Nephron progenitor cell (in vitro differentiated cells): ENCODE data around the gene ADORA3.
A peak's percentile ranks its signal among the peaks of the same experiment; 100 is the strongest.

Experiments used
- DNase-seq: peaks from one replicate; pipeline ENCODE4 v3.0.0; 2021
- H3K27ac Mint-ChIP-seq: 2 replicates; pipeline ENCODE4 v1.8.0; 2021; ENCODE audit warnings: mild to moderate bottlenecking, moderate library complexity, mixed read lengths
- H3K27me3 Mint-ChIP-seq: 2 replicates; pipeline ENCODE4 v1.8.0; 2021; ENCODE audit warnings: mild to moderate bottlenecking, low read depth, mixed read lengths; ENCODE audit not compliant: poor library complexity
- H3K36me3 Mint-ChIP-seq: 2 replicates; pipeline ENCODE4 v1.8.0; 2021; ENCODE audit warnings: low read depth, mixed read lengths
- H3K4me1 Mint-ChIP-seq: 2 replicates; pipeline ENCODE4 v1.8.0; 2021; ENCODE audit warnings: mixed read lengths
- H3K4me3 Mint-ChIP-seq: 2 replicates; pipeline ENCODE4 v1.8.0; 2021; ENCODE audit warnings: mild to moderate bottlenecking, moderate library complexity, mixed read lengths
- H3K9me3 Mint-ChIP-seq: 2 replicates; pipeline ENCODE4 v1.8.0; 2021; ENCODE audit warnings: mild to moderate bottlenecking, moderate library complexity, mixed read lengths
- CTCF ChIP-seq: fragments of 200-600 bp; sonication (generic); IDR thresholded peaks from 2 replicates; pipeline ENCODE4 v1.5.0; 2021; ENCODE audit warnings: antibody characterized with exemption

ADORA3 gene

GRCh38 chr1:111476761-111477309 lies 26.6 kb downstream of the ADORA3 start:
- DNase-seq, result no peak
- peaks cover 6% of the 10 kb centered on the region for H3K36me3 Mint-ChIP-seq
- TF ChIP-seq CTCF, result no peak
- H3K9me3 Mint-ChIP-seq, result no peaks in the 10 kb centered on the region
- peaks cover 25% of the 10 kb centered on the region for H3K4me1 Mint-ChIP-seq
- H3K27ac Mint-ChIP-seq, result peak overlapping the region; percentile 41
- H3K27me3 Mint-ChIP-seq, result peaks cover 4% of the 10 kb centered on the region
- no peak overlapping the region for H3K4me3 Mint-ChIP-seq

DNA sequence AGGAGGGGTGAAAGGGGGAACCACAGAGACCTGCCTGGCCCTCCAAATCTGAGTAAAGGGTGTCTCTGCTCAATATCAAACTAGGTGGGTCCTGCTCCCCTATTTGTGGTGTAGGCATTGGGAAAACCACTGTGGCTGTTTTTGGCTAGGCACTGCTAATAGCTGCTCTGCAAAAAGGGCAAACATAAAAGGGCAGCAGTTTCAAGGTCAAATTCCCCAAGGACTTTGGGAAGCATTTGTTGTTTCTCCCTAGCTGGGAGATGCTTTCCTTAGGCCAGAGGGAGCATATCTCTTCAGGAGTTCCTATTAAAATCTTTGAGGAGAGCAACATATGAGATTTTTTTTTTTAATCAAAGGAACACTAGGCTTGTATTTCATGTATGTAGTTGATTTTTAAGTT lies 27.2 kb downstream of the ADORA3 start:
- no peaks in the 10 kb centered on the region for H3K9me3 Mint-ChIP-seq
- H3K27me3 Mint-ChIP-seq, result peaks cover 4% of the 10 kb centered on the region
- no peak overlapping the region for H3K4me3 Mint-ChIP-seq
- TF ChIP-seq CTCF, result no peak
- peaks cover 19% of the 10 kb centered on the region for H3K4me1 Mint-ChIP-seq
- peaks cover 6% of the 10 kb centered on the region for H3K36me3 Mint-ChIP-seq
- DNase-seq, result no peak
- no peak overlapping the region for H3K27ac Mint-ChIP-seq

DNA sequence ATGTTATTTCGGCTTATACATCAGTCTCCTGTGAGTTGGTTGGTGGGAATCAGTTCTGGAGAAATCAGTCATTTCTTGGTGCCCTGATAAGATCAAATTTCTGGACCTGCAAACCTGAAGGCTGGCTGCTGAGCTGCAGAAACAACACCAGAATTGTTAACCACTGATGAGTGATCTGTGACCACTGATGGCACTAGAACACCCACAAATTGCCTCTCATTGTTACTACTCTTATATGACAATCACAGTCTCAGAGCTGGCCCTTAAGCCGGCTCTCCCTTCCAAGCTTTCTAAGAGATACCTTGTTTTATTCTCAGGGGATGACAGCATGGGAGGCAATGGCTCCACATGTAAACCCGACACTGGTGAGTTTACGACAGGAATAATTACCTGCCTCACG lies 27.7 kb downstream of the ADORA3 start:
- H3K27ac Mint-ChIP-seq, result no peak overlapping the region
- no peaks in the 10 kb centered on the region for H3K9me3 Mint-ChIP-seq
- no peak for DNase-seq
- no peak for TF ChIP-seq CTCF
- H3K4me3 Mint-ChIP-seq, result no peak overlapping the region
- H3K36me3 Mint-ChIP-seq, result peaks cover 6% of the 10 kb centered on the region
- H3K27me3 Mint-ChIP-seq, result peaks cover 4% of the 10 kb centered on the region
- H3K4me1 Mint-ChIP-seq, result peaks cover 19% of the 10 kb centered on the region

DNA sequence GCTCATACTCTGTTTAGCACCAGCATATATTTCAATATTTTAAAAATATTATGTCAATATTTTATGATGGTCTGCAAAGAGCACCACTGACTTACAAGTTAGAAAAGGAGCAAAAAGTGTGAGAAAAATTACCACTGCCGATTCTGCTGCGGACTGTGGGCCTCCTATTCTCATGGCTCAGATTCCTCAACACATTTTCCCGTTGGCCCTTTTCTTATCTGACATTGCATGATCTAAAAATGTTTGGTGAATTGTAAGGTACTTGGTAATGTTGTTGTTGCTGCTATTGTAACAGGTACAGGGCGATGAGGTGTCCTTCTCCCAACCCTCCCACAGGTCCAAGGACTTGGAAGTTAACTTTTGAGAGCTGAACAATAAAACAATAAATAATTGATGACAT lies 28.9 kb downstream of the ADORA3 start:
- Mint-ChIP-seq H3K9me3 (no peaks in the 10 kb centered on the region), H3K4me3 (no peak overlapping the region), H3K36me3 (peaks cover 6% of the 10 kb centered on the region), H3K27me3 (no peaks in the 10 kb centered on the region), H3K4me1 (peaks cover 19% of the 10 kb centered on the region), H3K27ac (no peak overlapping the region)
- no peak for TF ChIP-seq CTCF
- DNase-seq, result no peak

DNA sequence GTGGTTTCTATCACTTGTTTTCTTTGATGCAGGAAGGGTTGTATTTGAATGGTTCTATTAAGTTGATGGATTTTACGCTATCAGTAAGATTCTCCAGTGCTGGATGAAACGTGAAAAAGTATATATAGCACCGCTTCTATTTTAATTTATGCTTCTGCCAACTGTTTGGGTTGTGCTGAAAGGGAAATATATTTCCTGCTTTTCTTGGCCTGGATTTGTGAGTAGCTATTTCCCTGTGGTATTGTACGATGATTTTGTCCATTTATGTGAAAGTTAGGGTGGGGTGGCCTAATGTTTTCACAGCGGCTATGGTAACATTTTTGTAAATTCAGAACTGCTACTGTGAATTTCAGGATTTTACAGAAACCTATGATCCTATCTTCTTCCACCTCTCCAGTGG lies 29.3 kb downstream of the ADORA3 start:
- H3K27me3 Mint-ChIP-seq, result no peaks in the 10 kb centered on the region
- H3K4me1 Mint-ChIP-seq, result peaks cover 19% of the 10 kb centered on the region
- H3K4me3 Mint-ChIP-seq, result no peak overlapping the region
- TF ChIP-seq CTCF, result no peak
- H3K36me3 Mint-ChIP-seq, result peaks cover 6% of the 10 kb centered on the region
- no peak for DNase-seq
- no peaks in the 10 kb centered on the region for H3K9me3 Mint-ChIP-seq
- no peak overlapping the region for H3K27ac Mint-ChIP-seq

DNA sequence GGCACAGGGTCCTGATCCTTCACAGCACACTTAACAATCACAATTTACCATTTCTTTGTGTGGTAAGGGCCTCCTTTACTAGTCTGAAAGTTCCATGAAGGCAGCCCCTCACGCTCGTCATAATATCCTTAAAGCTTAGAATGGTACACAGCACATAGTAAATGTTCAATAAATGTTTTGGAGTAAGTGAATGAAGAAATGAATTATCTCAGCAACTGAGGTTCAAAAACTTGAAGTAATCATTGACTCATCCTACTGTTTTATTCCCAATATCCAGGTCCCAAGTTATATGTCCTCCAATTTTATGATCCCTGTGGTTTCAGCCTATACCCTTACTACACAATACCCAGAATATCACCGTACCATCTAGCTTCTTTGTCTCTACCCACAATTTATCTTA lies 31.9 kb downstream of the ADORA3 start:
- Mint-ChIP-seq H3K27me3 (no peaks in the 10 kb centered on the region), H3K4me1 (peaks cover 14% of the 10 kb centered on the region), H3K36me3 (peaks cover 6% of the 10 kb centered on the region), H3K27ac (no peak overlapping the region), H3K4me3 (no peak overlapping the region), H3K9me3 (no peaks in the 10 kb centered on the region)
- no peak for DNase-seq
- no peak for TF ChIP-seq CTCF
